ENCODE data around the gene NOD2.
A peak's percentile ranks its signal among the peaks of the same experiment; 100 is the strongest.

Gene NOD2

DNA sequence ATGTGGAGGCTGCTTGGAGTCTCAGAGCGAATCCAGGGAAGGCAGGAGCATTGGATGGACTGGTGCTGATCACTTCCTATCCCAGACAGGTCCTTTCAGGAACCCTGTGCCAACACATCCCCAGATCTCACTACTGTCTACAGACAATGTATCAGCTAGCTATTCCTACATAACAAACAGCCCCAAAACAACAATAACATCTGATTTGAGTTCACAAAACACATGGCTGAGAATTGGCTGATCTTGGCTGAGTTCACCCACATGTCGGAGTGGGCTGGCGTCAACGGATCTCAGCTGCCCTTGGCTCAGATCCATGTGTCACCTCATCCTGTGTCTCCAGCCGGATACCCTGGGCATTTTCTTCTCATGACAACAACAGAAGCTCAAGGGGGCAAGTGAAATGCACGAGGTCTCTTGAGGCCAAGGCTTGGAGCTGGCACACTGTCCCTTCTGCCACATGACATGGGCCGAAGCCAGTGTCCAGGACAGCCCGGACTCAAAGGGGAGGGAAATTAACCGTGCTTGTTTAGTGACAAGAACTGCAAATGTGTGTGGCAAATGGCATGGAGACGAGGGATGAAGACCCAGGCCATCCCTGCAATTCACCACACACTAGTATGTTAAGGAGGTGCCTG, 31.0 kb upstream of the NOD2 start:
- Mint-ChIP-seq H3K27ac (ENCODE audit: low read depth) (no peak overlapping the region), H3K27me3 (no peaks in the 10 kb centered on the region), H3K9me3 (no peaks in the 10 kb centered on the region), H3K4me1 (peaks cover 10% of the 10 kb centered on the region), H3K4me3 (no peak overlapping the region), H3K36me3 (ENCODE audit: insufficient read depth) (no peaks in the 10 kb centered on the region)
- ATAC-seq (replicated peaks; ENCODE audit: extremely low read depth, poor library complexity, severe bottlenecking) (no peak), DNase-seq (ENCODE audit: low spot score in 2 of 2) (no peak)

DNA sequence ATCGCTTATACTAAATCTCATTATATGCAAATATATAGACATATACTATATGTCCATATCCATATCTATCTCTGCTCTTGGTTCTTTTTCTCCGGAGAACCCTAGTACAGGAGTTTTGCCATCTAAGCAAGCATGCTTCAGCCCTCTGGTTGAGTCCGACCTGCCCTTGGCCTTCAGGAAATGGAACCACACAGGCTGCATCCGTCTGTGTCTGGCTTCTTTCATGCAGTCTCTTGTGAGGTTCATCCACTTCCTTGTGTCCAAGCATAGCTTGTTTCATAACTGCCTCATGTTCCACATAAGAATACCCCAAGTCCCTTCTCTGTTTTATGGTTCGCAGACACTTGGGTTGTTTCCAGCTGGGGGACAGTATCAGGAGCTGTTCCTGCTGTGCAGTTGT, 29.1 kb upstream of the NOD2 start:
- H3K27ac Mint-ChIP-seq (ENCODE audit: low read depth), result no peak overlapping the region
- H3K9me3 Mint-ChIP-seq, result no peaks in the 10 kb centered on the region
- ATAC-seq (replicated peaks; ENCODE audit: extremely low read depth, poor library complexity, severe bottlenecking) (no peak), DNase-seq (ENCODE audit: low spot score in 2 of 2) (no peak)
- no peaks in the 10 kb centered on the region for H3K27me3 Mint-ChIP-seq
- H3K36me3 Mint-ChIP-seq (ENCODE audit: insufficient read depth), result no peaks in the 10 kb centered on the region
- H3K4me1 Mint-ChIP-seq, result peaks cover 21% of the 10 kb centered on the region
- no peak overlapping the region for H3K4me3 Mint-ChIP-seq

DNA sequence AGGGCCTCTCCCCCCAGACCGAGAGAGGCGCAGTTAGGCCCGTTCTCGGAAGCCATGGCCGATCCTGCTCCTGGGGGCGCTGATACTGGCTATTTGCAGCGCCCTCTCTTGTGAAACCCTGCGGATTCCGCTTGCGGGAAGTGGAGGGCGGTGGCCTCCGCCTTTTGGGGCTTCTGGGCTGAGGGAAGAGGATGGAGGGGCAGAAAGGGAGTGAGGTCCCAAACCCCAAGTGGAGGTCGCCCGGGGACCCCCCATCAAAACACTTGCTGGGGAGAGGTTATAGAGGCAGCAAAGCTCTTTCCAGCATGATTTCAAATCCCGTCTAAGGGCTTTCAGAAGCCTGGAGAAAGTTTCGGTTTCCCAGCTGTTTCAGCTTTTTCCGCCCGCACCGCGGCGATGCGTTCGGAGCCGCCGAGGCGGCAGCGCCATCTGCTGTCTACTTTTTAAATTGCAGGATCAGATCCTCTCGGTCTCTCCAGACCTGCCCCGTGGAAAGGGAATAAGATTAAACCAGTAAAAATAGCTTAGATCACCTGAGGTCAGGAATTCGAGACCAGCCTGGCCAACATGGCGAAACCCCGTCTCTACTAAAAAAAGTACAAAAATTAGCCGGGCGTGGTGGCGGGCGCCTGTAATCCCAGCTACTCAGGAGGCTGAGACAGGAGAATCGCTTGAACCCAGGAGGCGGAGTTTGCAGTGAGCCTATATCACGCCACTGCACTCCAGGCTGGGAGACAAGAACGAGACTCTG, 28.1 kb upstream of the NOD2 start:
- DNase-seq (ENCODE audit: low spot score in 2 of 2) (peak; percentile 72 to 91), ATAC-seq (replicated peaks; ENCODE audit: extremely low read depth, poor library complexity, severe bottlenecking) (no peak)
- H3K27ac Mint-ChIP-seq (ENCODE audit: low read depth), result peak overlapping the region; percentile 61
- H3K36me3 Mint-ChIP-seq (ENCODE audit: insufficient read depth), result no peaks in the 10 kb centered on the region
- peaks cover 21% of the 10 kb centered on the region for H3K4me1 Mint-ChIP-seq
- no peaks in the 10 kb centered on the region for H3K27me3 Mint-ChIP-seq
- peak overlapping the region; percentile 72 for H3K4me3 Mint-ChIP-seq
- no peaks in the 10 kb centered on the region for H3K9me3 Mint-ChIP-seq

DNA sequence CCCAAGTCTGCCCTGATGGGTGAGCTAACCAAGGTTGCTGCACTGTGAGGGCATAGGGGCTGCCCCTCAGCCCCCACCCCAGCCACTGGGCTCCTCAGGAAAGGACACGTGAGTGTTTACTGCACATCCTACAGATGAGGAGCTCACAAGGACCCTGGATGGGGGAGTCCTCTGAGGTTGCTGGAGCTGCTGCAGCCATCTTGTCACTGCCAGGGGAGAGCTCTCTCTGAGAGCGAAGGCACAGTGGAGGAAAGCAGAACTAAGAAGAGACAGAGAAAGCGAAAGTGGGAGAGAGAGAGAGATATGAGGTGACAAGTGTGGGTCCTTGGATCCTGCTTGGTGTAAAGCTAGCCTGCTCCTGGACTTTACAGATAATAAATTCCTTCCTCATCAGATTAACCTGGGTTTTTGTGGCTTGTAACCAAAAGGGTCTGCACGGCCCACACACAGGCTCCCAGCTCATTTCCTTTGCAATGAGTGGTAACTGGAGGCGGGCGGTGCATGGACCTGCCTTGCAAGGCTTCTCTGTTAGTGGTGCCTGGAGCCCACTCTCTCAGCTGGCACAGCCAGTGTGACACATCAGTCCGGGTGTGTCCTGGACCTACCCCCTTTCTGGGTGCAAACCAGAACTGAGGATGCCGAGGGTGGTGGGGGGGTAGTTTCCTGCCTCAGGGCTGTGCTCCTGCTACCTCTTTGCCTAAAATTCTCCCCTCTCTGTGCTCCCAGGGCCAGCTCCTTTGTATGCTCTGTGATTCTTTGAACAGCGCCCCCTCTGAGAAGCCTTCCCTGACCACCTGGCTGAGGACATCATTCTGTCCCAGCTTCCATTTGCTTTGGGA, 26.5 kb upstream of the NOD2 start:
- no peaks in the 10 kb centered on the region for H3K27me3 Mint-ChIP-seq
- H3K4me1 Mint-ChIP-seq, result peaks cover 26% of the 10 kb centered on the region
- DNase-seq (ENCODE audit: low spot score in 2 of 2), result no peak
- H3K9me3 Mint-ChIP-seq, result no peaks in the 10 kb centered on the region
- peak; percentile 83 for ATAC-seq (replicated peaks; ENCODE audit: extremely low read depth, poor library complexity, severe bottlenecking)
- H3K4me3 Mint-ChIP-seq, result peak overlapping the region; percentile 74
- peak overlapping the region; percentile 90 for H3K27ac Mint-ChIP-seq (ENCODE audit: low read depth)
- peaks cover 11% of the 10 kb centered on the region for H3K36me3 Mint-ChIP-seq (ENCODE audit: insufficient read depth)

DNA sequence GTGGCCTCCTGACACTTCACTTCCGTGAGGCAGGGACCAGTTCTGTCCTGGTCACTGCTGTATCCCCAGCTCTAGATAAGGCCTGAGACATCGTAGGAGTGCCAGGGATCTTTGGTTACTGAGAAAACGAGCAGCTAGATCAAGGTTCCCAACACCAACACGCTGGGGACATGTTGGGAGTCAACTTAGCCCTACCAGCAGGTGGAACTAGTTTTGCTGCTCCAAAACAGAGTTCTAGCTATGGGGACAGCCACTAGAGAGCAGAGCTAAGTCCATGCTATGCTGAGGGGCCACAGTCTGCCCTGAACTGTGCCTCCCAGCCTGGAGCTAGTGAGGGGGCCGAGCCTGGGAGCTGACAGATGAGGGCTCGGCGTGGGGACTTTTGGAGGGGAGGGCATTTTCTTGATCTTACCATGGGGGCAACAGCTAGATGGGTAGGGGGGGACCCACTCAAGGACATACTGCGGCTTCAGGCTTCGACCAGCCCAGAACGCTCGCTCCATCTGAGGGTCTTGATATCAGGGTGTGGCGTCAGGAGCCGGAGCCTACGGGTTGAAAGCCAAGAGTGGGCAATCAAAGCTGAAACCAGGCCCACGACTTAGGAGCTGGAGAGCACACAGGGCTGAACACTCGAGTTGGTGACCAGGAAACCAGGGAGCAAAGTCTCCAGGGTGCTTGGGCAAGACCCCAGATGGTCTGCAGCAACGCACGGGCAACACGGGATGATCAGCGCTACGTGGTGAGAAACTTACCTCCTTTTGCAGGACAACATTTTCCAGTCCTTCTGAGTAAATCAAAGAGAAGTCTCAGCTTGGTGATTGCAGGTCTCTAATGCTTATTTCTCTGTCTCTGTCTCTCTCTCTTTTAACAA, 25.7 kb upstream of the NOD2 start:
- Mint-ChIP-seq H3K27ac (ENCODE audit: low read depth) (peak overlapping the region; percentile 90), H3K4me3 (peak overlapping the region; percentile 74), H3K36me3 (ENCODE audit: insufficient read depth) (peaks cover 20% of the 10 kb centered on the region), H3K27me3 (no peaks in the 10 kb centered on the region), H3K4me1 (peaks cover 26% of the 10 kb centered on the region), H3K9me3 (no peaks in the 10 kb centered on the region)
- ATAC-seq (replicated peaks; ENCODE audit: extremely low read depth, poor library complexity, severe bottlenecking), result no peak
- DNase-seq (ENCODE audit: low spot score in 2 of 2), result no peak

DNA sequence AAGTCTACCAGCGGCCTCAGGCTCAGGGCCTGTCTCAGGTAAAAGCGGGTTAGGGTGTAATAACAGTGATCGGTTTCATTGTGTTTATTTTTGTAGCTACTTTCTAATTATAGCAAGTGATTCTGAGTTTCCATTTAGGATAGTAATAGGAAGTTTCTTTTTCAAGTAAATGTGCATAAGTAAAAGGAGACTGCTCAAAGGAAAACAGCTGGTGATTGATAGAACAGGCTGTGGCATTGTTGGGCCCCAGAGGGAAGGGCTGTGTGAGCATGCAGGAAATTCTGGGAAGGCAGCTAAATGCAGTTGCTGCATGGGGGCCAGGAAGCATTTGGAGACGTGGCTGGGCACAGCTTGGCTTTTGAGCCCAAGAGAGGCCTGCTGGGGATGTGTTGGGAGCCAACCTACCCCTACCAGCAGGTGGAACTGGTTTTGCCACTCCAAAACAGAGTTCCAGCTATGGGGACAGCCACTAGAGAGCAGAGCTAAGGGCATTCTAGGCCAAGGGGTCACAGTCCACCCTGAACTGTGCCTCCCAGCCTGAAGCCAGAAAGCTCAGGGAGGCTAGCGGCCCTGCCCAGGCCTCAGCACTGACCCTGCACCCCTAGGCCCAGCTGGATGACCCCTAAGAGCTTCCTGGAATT, 24.9 kb upstream of the NOD2 start:
- no peaks in the 10 kb centered on the region for H3K27me3 Mint-ChIP-seq
- H3K36me3 Mint-ChIP-seq (ENCODE audit: insufficient read depth), result peaks cover 27% of the 10 kb centered on the region
- no peak overlapping the region for H3K4me3 Mint-ChIP-seq
- H3K4me1 Mint-ChIP-seq, result peaks cover 26% of the 10 kb centered on the region
- ATAC-seq (replicated peaks; ENCODE audit: extremely low read depth, poor library complexity, severe bottlenecking) (no peak), DNase-seq (ENCODE audit: low spot score in 2 of 2) (no peak)
- H3K27ac Mint-ChIP-seq (ENCODE audit: low read depth), result peak overlapping the region; percentile 90
- no peaks in the 10 kb centered on the region for H3K9me3 Mint-ChIP-seq

DNA sequence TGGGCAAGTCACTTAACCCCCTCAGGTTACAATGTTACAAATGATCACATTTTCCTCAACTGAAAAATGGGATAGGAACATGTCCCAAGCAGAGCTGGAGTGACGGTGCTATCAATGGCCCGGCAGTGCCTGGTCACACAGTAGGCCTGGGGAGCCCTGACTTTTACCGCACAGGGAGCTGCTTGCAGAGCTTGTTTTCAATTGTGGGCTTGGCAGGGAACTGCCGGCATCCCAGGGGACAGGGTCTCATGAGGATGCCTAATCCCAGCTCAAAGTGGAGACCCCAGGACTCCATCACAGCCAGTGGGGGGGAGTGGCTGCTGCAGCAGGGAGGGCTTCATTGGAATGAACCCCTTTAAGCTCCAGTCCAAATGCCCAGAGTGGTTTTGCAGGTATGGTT, 23.7 kb upstream of the NOD2 start:
- no peak overlapping the region for H3K4me3 Mint-ChIP-seq
- peaks cover 36% of the 10 kb centered on the region for H3K36me3 Mint-ChIP-seq (ENCODE audit: insufficient read depth)
- H3K27ac Mint-ChIP-seq (ENCODE audit: low read depth), result no peak overlapping the region
- no peaks in the 10 kb centered on the region for H3K9me3 Mint-ChIP-seq
- no peak for ATAC-seq (replicated peaks; ENCODE audit: extremely low read depth, poor library complexity, severe bottlenecking)
- no peak for DNase-seq (ENCODE audit: low spot score in 2 of 2)
- H3K4me1 Mint-ChIP-seq, result peaks cover 26% of the 10 kb centered on the region
- H3K27me3 Mint-ChIP-seq, result no peaks in the 10 kb centered on the region

DNA sequence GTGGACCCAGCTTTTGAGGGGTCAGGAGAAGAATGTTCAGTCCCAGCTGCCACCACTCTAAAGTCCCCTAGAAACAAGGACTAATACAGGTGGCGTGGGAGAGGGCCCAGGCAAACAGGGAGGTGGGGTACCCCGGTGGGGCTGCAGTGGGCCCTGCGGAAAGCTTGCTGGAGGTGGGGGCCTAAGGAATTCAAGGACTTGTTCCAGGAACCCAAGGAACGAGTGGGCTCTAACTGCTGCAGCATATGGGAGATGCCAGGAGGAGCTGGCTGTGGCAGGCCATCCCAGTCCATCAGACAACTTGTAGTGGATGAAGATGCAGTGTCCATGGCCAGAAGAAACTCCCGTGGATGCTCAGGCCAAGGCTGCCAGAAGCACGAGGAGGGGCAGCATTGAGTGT, 22.9 kb upstream of the NOD2 start:
- no peak for DNase-seq (ENCODE audit: low spot score in 2 of 2)
- Mint-ChIP-seq H3K27me3 (no peaks in the 10 kb centered on the region), H3K4me1 (peaks cover 26% of the 10 kb centered on the region), H3K36me3 (ENCODE audit: insufficient read depth) (peaks cover 43% of the 10 kb centered on the region), H3K27ac (ENCODE audit: low read depth) (no peak overlapping the region), H3K9me3 (no peaks in the 10 kb centered on the region), H3K4me3 (no peak overlapping the region)
- ATAC-seq (replicated peaks; ENCODE audit: extremely low read depth, poor library complexity, severe bottlenecking), result no peak

DNA sequence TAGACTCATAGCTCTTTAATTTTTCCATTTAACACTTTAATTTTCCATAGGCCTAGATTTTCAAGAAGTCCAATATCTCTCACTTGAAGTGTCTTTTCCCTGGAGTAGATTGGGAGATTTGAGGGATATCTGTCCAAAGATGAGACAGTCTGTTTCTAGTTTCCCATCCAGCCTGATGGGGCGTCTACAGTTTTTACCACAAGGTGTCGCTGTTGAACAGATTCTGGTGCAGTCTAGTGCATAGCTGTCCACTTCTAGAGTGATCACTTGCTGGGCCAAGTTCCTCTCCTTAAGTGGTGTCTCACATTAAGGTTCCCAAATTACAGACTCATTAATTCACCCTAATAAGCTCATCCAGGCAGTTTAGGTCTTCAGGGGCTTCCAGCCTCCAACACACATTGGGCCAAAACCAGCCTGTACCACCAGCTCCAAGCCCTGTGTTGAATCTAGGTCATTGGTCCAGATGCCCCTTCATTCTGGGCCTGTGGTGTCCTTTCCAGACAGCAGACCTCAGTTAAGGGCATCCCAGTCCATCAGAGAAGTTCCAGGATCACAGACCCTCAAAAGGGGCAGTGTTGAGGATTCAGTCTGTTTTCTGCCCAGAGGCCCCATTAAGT, 21.7 kb upstream of the NOD2 start:
- ATAC-seq (replicated peaks; ENCODE audit: extremely low read depth, poor library complexity, severe bottlenecking) (no peak), DNase-seq (ENCODE audit: low spot score in 2 of 2) (peak; percentile 39 to 49)
- peaks cover 54% of the 10 kb centered on the region for H3K36me3 Mint-ChIP-seq (ENCODE audit: insufficient read depth)
- no peaks in the 10 kb centered on the region for H3K27me3 Mint-ChIP-seq
- H3K4me1 Mint-ChIP-seq, result peaks cover 28% of the 10 kb centered on the region
- H3K27ac Mint-ChIP-seq (ENCODE audit: low read depth), result peak overlapping the region; percentile 61
- H3K9me3 Mint-ChIP-seq, result no peaks in the 10 kb centered on the region
- H3K4me3 Mint-ChIP-seq, result no peak overlapping the region

DNA sequence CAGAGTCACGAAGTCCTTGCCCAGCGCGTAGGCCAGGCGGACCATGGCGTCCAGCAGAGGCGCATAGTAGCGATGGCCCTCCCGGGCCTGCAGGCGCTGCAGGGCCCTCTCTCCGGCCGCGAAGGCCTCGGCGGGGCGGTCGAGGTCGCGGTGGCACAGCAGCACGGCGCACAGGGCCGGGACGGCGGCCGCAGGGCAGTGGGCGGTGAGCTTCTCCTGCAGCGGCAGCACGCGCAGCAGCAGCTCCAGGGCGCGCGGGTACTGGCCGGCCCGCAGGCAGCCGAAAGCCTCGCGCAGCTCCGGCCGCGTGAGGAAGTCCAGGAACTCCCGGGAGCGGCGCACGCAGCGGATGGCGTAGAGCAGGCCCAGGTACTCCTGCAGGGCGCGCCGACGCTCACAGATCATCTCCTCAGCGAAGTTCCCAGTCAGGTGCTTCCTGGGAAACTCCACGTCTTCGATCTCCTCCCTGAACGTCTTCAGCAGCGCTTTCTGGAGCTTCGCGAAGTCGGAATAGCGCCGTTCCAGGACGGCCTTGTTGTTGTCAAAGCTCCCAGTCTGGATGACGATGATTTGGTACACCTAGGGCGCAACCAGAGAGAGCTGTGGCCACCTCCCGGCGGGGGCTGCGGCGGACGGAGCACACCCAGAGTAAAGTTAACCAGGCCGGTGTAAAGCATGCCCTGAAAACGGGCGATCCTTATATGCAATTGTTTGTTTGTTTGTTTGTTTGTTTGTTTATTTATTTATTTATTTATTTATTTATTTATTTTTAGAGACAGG, 19.7 kb upstream of the NOD2 start:
- Mint-ChIP-seq H3K9me3 (no peaks in the 10 kb centered on the region), H3K27me3 (no peaks in the 10 kb centered on the region), H3K4me3 (no peak overlapping the region), H3K27ac (ENCODE audit: low read depth) (no peak overlapping the region), H3K4me1 (peaks cover 26% of the 10 kb centered on the region), H3K36me3 (ENCODE audit: insufficient read depth) (peaks cover 65% of the 10 kb centered on the region)
- ATAC-seq (replicated peaks; ENCODE audit: extremely low read depth, poor library complexity, severe bottlenecking) (no peak), DNase-seq (ENCODE audit: low spot score in 2 of 2) (no peak)

DNA sequence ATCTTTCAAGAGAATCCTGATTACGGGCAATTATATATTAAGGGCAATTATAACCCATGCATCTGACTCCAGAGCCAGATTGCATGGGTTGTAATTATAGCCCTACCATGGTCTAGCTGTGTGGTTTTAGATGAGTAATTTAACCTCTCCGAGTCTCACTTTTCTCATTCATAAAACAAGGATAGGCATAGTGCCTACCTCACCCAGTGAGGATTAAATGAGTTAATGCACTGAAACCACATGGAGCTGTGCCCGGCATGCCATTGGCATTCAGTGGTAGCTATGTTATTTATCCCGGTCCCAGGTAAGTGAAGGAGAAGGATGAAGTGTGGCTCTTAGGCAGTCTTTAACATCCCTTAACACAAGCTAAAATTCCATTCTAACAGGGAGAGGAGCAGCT, 18.6 kb upstream of the NOD2 start:
- DNase-seq (ENCODE audit: low spot score in 2 of 2), result no peak
- Mint-ChIP-seq H3K27ac (ENCODE audit: low read depth) (no peak overlapping the region), H3K4me3 (no peak overlapping the region), H3K36me3 (ENCODE audit: insufficient read depth) (peaks cover 65% of the 10 kb centered on the region), H3K27me3 (no peaks in the 10 kb centered on the region), H3K9me3 (no peaks in the 10 kb centered on the region), H3K4me1 (peaks cover 37% of the 10 kb centered on the region)
- no peak for ATAC-seq (replicated peaks; ENCODE audit: extremely low read depth, poor library complexity, severe bottlenecking)
